Keratinocyte (primary cell): ENCODE results near the gene SHISA8. TPM values are rescaled to one million over a fixed set of nuclear protein-coding genes. Genes with fewer than 3 reads are reported as not detected.

Experiments
- DNase-seq: peaks from one replicate; pipeline ENCODE4 v3.0.0-alpha.2; 2011; ENCODE audit warnings: low read depth, missing footprints, low spot score
- FAIRE-seq: peaks from 2 replicates; lab custom pipeline; 2011; peaks lifted over from hg19 to GRCh38; lab: Jason Lieb, UNC
- H2AFZ ChIP-seq: 2 replicates; pipeline ENCODE4 v1.6.0; 2012; ENCODE audit warnings: low read length, control low read depth, inconsistent platforms; ENCODE audit not compliant: control insufficient read depth
- H3K27ac ChIP-seq: 2 replicates; pipeline ENCODE4 v1.5.1; 2011; ENCODE audit warnings: low read length; ENCODE audit not compliant: control insufficient read depth, insufficient read depth
- H3K27me3 ChIP-seq: 3 replicates; pipeline ENCODE4 v1.6.0; 2011; ENCODE audit warnings: low read length; ENCODE audit not compliant: control insufficient read depth, insufficient read depth; ENCODE audit errors: extremely low read depth
- H3K36me3 ChIP-seq, 2 experiments: 2 replicates in 1 of 2; 3 replicates in 1 of 2; pipeline ENCODE4 v1.5.1; 2011; ENCODE audit warnings: low read length in 2 of 2, mild to moderate bottlenecking in 1 of 2; ENCODE audit not compliant: control insufficient read depth in 2 of 2, insufficient read depth in 2 of 2; ENCODE audit errors: extremely low read depth in 1 of 2
- H3K4me1 ChIP-seq: 3 replicates; pipeline ENCODE4 v1.5.1; 2011; ENCODE audit warnings: low read length; ENCODE audit not compliant: control insufficient read depth, insufficient read depth; ENCODE audit errors: extremely low read depth
- H3K4me2 ChIP-seq: 3 replicates; pipeline ENCODE4 v1.6.0; 2011; ENCODE audit warnings: low read depth, low read length; ENCODE audit not compliant: control insufficient read depth, insufficient read depth; ENCODE audit errors: extremely low read depth
- H3K4me3 ChIP-seq, 3 experiments: fragments of 200-600 bp in 1 of 3; sonication (generic) in 1 of 3; 2 replicates in 2 of 3; 3 replicates in 1 of 3; pipeline ENCODE4 v1.5.1; 2011 to 2016; ENCODE audit warnings: low read length in 3 of 3, mild to moderate bottlenecking in 3 of 3, control low read depth in 2 of 3, inconsistent platforms in 1 of 3, low read depth in 1 of 3, mixed read lengths in 1 of 3, mixed run types in 1 of 3, moderate library complexity in 1 of 3; ENCODE audit not compliant: control insufficient read depth in 2 of 3, insufficient read depth in 2 of 3; ENCODE audit errors: extremely low read depth in 1 of 3
- H3K79me2 ChIP-seq: 2 replicates; pipeline ENCODE4 v1.6.0; 2012; ENCODE audit warnings: low read length; ENCODE audit not compliant: control insufficient read depth, insufficient read depth
- H3K9ac ChIP-seq: 3 replicates; pipeline ENCODE4 v1.6.0; 2011; ENCODE audit warnings: low read length; ENCODE audit not compliant: control insufficient read depth, insufficient read depth; ENCODE audit errors: extremely low read depth
- H3K9me1 ChIP-seq: 3 replicates; pipeline ENCODE4 v1.6.0; 2011; ENCODE audit warnings: low read length; ENCODE audit not compliant: control insufficient read depth, insufficient read depth; ENCODE audit errors: extremely low read depth
- H3K9me3 ChIP-seq: 2 replicates; pipeline ENCODE4 v1.5.1; 2012; ENCODE audit warnings: low read depth, low read length; ENCODE audit not compliant: control insufficient read depth
- H4K20me1 ChIP-seq: 3 replicates; pipeline ENCODE4 v1.6.0; 2011; ENCODE audit warnings: low read length; ENCODE audit not compliant: control insufficient read depth, insufficient read depth; ENCODE audit errors: extremely low read depth
- CTCF ChIP-seq, 3 experiments: IDR thresholded peaks in 1 of 3; conservative IDR thresholded peaks in 1 of 3; optimal IDR thresholded peaks in 1 of 3; 2 replicates in 2 of 3; 3 replicates in 1 of 3; pipeline versions ENCODE3 to v1.5.1; 2011; ENCODE audit warnings: low read length in 3 of 3, mild to moderate bottlenecking in 3 of 3, moderate library complexity in 2 of 3, control low read depth in 1 of 3, inconsistent platforms in 1 of 3; ENCODE audit not compliant: insufficient read depth in 2 of 3; ENCODE audit errors: extremely low read depth in 1 of 3
- EZH2 ChIP-seq: IDR thresholded peaks from one replicate; pipeline ENCODE4 v1.6.1; 2012; ENCODE audit warnings: inconsistent platforms, mild to moderate bottlenecking, low read length, moderate library complexity
- dilution Hi-C: fragments of 300-500 bp; cut with MboI; formaldehyde crosslinking; loops from one replicate; pipeline ENCODE4 v1.7.0; 2020; ENCODE audit warnings: low sequenced_read_pairs; ENCODE audit not compliant: extremely low pct_ligation_motif_present
- polyA plus RNA-seq, 5 experiments: library from polyadenylated mRNA; depleted of rRNA in 3 of 5; stranded (reverse) in 3 of 5; stranded (forward) in 1 of 5; unstranded in 1 of 5; fragments of >200 nt; gene quantifications; 1 replicate in 1 of 5; 2 replicates in 3 of 5; 3 replicates in 1 of 5; pipeline versions ENCODE4 v1.2.1 to v1.2.3, GENCODE V29; 2011 to 2012; ENCODE audit warnings: missing spikeins in 2 of 5, low read depth in 1 of 5, low replicate concordance in 1 of 5

The SHISA8 gene
- polyA plus RNA-seq, 1 donor (not counting 4 experiments of a cell fraction or from before 2014, with no cell fraction given): not detected

GRCh38 chr22:41935509-41935908 lies 20.6 kb upstream of the SHISA8 start:
- Histone ChIP-seq H3K4me3 (no peak overlapping the region), H3K36me3 (peaks cover 0 to 7% of the 10 kb centered on the region in 2 experiments), H3K9ac (no peak overlapping the region), H3K4me2 (no peak overlapping the region), H3K9me1 (no peaks in the 10 kb centered on the region), H3K9me3 (no peaks in the 10 kb centered on the region), H4K20me1 (no peaks in the 10 kb centered on the region), H3K27ac (no peak overlapping the region), H2AFZ (no peak overlapping the region), H3K79me2 (no peaks in the 10 kb centered on the region), H3K27me3 (no peaks in the 10 kb centered on the region), H3K4me1 (peaks cover under 1% of the 10 kb centered on the region)
- DNase-seq (no peak), FAIRE-seq (no peak)
- no peak for TF ChIP-seq EZH2
- TF ChIP-seq CTCF (optimal IDR thresholded peaks at IDR 0.05 in 1 of 3, IDR thresholded peaks at IDR 0.05 in 1 of 3, conservative IDR thresholded peaks at IDR 0.05 in 1 of 3; ENCODE audit: extremely low read depth in 1 of 3, insufficient read depth in 2 of 3, low read length in 3 of 3): no peak
- dilution Hi-C loops: no loop called here

GRCh38 chr22:41935015-41935351 lies 20.1 kb upstream of the SHISA8 start:
- H3K4me2 ChIP-seq: no peak overlapping the region
- FAIRE-seq: no peak
- H3K79me2 ChIP-seq: no peaks in the 10 kb centered on the region
- H3K9ac ChIP-seq: no peak overlapping the region
- no peak overlapping the region for H3K27ac ChIP-seq
- H3K27me3 ChIP-seq: no peaks in the 10 kb centered on the region
- no peaks in the 10 kb centered on the region for H3K9me1 ChIP-seq
- no peaks in the 10 kb centered on the region for H4K20me1 ChIP-seq
- TF ChIP-seq CTCF (optimal IDR thresholded peaks at IDR 0.05 in 1 of 3, IDR thresholded peaks at IDR 0.05 in 1 of 3, conservative IDR thresholded peaks at IDR 0.05 in 1 of 3; ENCODE audit: extremely low read depth in 1 of 3, insufficient read depth in 2 of 3, low read length in 3 of 3) (no peak), EZH2 (no peak)
- DNase-seq: no peak
- H2AFZ ChIP-seq: no peak overlapping the region
- no peaks in the 10 kb centered on the region for H3K9me3 ChIP-seq
- dilution Hi-C loops: no loop called here
- H3K4me3 ChIP-seq: no peak overlapping the region
- H3K4me1 ChIP-seq: no peaks in the 10 kb centered on the region
- peaks cover 0 to 7% of the 10 kb centered on the region in 2 experiments for H3K36me3 ChIP-seq
